ENCODE measurements around the gene AACS. TPM values are rescaled to one million over a fixed set of nuclear protein-coding genes. Genes with fewer than 3 reads are reported as not detected.

The AACS gene
- total RNA-seq, 4 donors from 2014 or later: 29.4 to 46.6 (median 37.1) TPM

GRCh38 chr12:125129179-125129571 is 63.9 kb downstream of the AACS start:
- H3K9me3 ChIP-seq: no peaks in the 10 kb centered on the region
- no peak overlapping the region for H3K27ac ChIP-seq
- no peak overlapping the region for H3K4me3 ChIP-seq
- H3K36me3 ChIP-seq: peaks cover 0 to 29% (median 0%) of the 10 kb centered on the region in 3 donors
- no peaks in the 10 kb centered on the region for H3K27me3 ChIP-seq
- no peaks in the 10 kb centered on the region for H3K4me1 ChIP-seq
- TF ChIP-seq POLR2A (IDR thresholded peaks at IDR 0.05): no peak
- TF ChIP-seq CTCF (IDR thresholded peaks at IDR 0.05): no peak
- DNase-seq: no peak

DNA sequence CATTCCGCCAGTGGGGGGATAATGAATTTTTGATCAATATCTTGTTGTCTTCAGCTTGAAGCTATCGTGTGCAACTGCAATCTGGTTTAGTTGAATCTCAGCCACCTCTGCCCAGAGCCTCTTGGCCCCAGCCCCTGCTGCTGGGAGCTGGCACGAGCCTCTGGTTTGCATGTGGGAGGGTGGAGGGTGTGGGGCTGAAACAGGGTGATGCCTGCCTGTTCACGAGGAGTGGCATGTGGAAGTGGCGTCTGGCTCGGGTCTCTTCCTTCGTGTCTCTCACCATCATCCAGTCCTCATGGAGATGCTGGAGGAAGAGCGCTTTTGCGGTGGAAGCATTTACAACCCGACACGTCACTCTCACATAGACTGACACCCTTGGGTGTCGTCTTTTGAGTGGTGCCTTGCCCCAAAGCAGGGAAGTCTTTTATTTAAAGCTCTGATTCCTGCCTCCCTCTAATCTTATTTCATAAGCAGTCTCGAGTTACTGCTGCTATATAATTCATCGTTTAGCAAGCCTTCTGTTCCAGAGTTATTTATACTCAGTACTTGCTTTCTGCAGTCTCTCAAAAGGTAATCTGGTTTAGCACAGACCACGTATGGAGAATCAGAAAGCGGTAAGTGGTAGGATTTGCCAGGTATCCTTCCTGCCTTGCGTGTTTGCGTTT is 64.5 kb downstream of the AACS start:
- Histone ChIP-seq H3K4me3 (no peak overlapping the region), H3K9me3 (no peaks in the 10 kb centered on the region), H3K27ac (no peak overlapping the region), H3K4me1 (no peaks in the 10 kb centered on the region), H3K27me3 (no peaks in the 10 kb centered on the region), H3K36me3 (peaks cover 0 to 31% (median 0%) of the 10 kb centered on the region in 3 donors)
- TF ChIP-seq POLR2A (IDR thresholded peaks at IDR 0.05) (no peak), CTCF (IDR thresholded peaks at IDR 0.05) (no peak)
- DNase-seq: no peak

GRCh38 chr12:125131958-125132357 is 66.7 kb downstream of the AACS start:
- no peak for DNase-seq
- H3K4me1 ChIP-seq: no peaks in the 10 kb centered on the region
- H3K36me3 ChIP-seq: peaks cover 0 to 40% (median 0%) of the 10 kb centered on the region in 3 donors
- H3K9me3 ChIP-seq: no peaks in the 10 kb centered on the region
- no peaks in the 10 kb centered on the region for H3K27me3 ChIP-seq
- no peak overlapping the region for H3K4me3 ChIP-seq
- H3K27ac ChIP-seq: no peak overlapping the region
- no peak for TF ChIP-seq POLR2A (IDR thresholded peaks at IDR 0.05)
- TF ChIP-seq CTCF (IDR thresholded peaks at IDR 0.05): no peak

GRCh38 chr12:125132698-125133400 is 67.6 kb downstream of the AACS start:
- Histone ChIP-seq H3K4me3 (no peak overlapping the region), H3K9me3 (no peaks in the 10 kb centered on the region), H3K27me3 (no peaks in the 10 kb centered on the region), H3K4me1 (no peaks in the 10 kb centered on the region), H3K36me3 (peaks cover 0 to 36% (median 0%) of the 10 kb centered on the region in 3 donors), H3K27ac (no peak overlapping the region)
- no peak for DNase-seq
- TF ChIP-seq POLR2A (IDR thresholded peaks at IDR 0.05): no peak
- TF ChIP-seq CTCF (IDR thresholded peaks at IDR 0.05): no peak

DNA sequence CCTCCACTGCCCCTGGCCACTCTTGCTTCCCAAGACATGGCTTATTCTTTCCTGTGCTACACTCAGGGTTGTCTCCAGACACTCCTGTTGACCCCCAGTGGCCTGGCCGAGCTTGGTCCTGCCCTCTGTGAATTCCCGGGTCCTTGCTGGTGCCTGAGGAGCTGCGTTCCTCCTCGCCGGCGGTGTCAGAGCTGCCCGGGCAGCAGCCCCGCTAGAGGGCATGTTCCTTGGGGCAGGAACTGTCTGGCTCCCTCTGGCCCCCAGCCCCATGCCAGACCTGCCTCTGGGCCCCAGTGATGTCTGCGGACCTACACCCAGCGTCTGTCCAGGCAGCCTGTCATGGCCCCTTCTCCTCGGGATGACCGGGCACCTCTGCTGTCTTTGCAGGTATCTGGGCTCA is 68.4 kb downstream of the AACS start:
- DNase-seq: no peak
- peaks cover 0 to 30% (median 0%) of the 10 kb centered on the region in 3 donors for H3K36me3 ChIP-seq
- no peak overlapping the region for H3K4me3 ChIP-seq
- H3K9me3 ChIP-seq: no peaks in the 10 kb centered on the region
- no peaks in the 10 kb centered on the region for H3K4me1 ChIP-seq
- H3K27me3 ChIP-seq: no peaks in the 10 kb centered on the region
- H3K27ac ChIP-seq: no peak overlapping the region
- TF ChIP-seq CTCF (IDR thresholded peaks at IDR 0.05) (no peak), POLR2A (IDR thresholded peaks at IDR 0.05) (no peak)
